Activated CD8-positive, alpha-beta memory T cell treated with anti-CD3 and anti-CD28 coated beads, Interleukin-2, amount 10 ng/mL, durations not matched to agents 7 days and 5 days (primary cell): ENCODE measurements around the gene MT1X. TPM values are rescaled to one million over a fixed set of nuclear protein-coding genes. Genes with fewer than 3 reads are reported as not detected.
A peak's percentile ranks its signal among the peaks of the same experiment; 100 is the strongest.
"Not testable (repeated sequence)": the region's sequence is repeated elsewhere in the genome, so short reads cannot be mapped to it uniquely, and the experiment has no call there.

Experiments used
- ATAC-seq: fragments of 150-1000 bp; cut with Tn5 transposase; one replicate; pipeline ENCODE4 v1.10.0; 2021; ENCODE audit warnings: moderate library complexity
- CTCF ChIA-PET: fragments of 350-600 bp; sonication (Branson Sonifier 250); formaldehyde crosslinking; loops from one replicate; lab custom pipeline; 2021; ENCODE audit warnings: antibody characterized with exemption; lab: Charles Lee
- DNase-seq: peaks from one replicate; pipeline ENCODE4 v3.0.0-alpha.2; 2020
- H3K27ac Mint-ChIP-seq: one replicate; pipeline ENCODE4 v1.8.0; 2021; ENCODE audit warnings: mild to moderate bottlenecking, mixed read lengths
- H3K27me3 Mint-ChIP-seq: one replicate; pipeline ENCODE4 v1.8.0; 2021; ENCODE audit warnings: mixed read lengths
- H3K36me3 Mint-ChIP-seq: one replicate; pipeline ENCODE4 v1.8.0; 2021; ENCODE audit warnings: mild to moderate bottlenecking, mixed read lengths
- H3K4me1 Mint-ChIP-seq: one replicate; pipeline ENCODE4 v1.8.0; 2021; ENCODE audit warnings: mixed read lengths
- H3K4me3 Mint-ChIP-seq: one replicate; pipeline ENCODE4 v1.8.0; 2021; ENCODE audit warnings: mild to moderate bottlenecking, moderate library complexity, mixed read lengths
- H3K9me3 Mint-ChIP-seq: one replicate; pipeline ENCODE4 v1.8.0; 2022; ENCODE audit warnings: low read depth, mixed read lengths
- total RNA-seq, 2 experiments: library from RNA; stranded (reverse); gene quantifications; one replicate each; pipeline ENCODE4 v1.2.3, GENCODE V29; 2021

The MT1X gene
- total RNA-seq, 2 experiments from 2014 or later: 34.2 to 39.5 TPM

- Mint-ChIP-seq H3K27ac (no peak overlapping the region), H3K4me1 (peaks cover 36% of the 10 kb centered on the region), H3K9me3 (no peaks in the 10 kb centered on the region), H3K4me3 (no peak overlapping the region), H3K27me3 (peaks cover 48% of the 10 kb centered on the region), H3K36me3 (no peaks in the 10 kb centered on the region)
- DNase-seq: no peak
- no peak for ATAC-seq
- CTCF ChIA-PET: no interaction called here
Measured at GRCh38 chr16:56664506-56664905, 17.8 kb upstream of the MT1X start.

GRCh38 chr16:56665286-56666261, 16.7 kb upstream of the MT1X start:
- H3K9me3 Mint-ChIP-seq, H3K4me3 Mint-ChIP-seq, CTCF ChIA-PET, H3K36me3 Mint-ChIP-seq, ATAC-seq, H3K27ac Mint-ChIP-seq, DNase-seq: not testable (repeated sequence)
- peaks cover 36% of the 10 kb centered on the region for H3K4me1 Mint-ChIP-seq
- peaks cover 58% of the 10 kb centered on the region for H3K27me3 Mint-ChIP-seq

- Mint-ChIP-seq H3K27me3 (peaks cover 72% of the 10 kb centered on the region), H3K9me3 (no peaks in the 10 kb centered on the region), H3K4me1 (peaks cover 34% of the 10 kb centered on the region), H3K4me3 (peak within 1 kb of the TSS; percentile 14), H3K36me3 (no peaks in the 10 kb centered on the region), H3K27ac (no peak within 1 kb of the TSS)
- CTCF ChIA-PET: interaction anchor here (0.8 to 1.2 kb wide), 2 partner anchors 8 to 34 kb away, joined by 3 read pairs; no protein-coding TSS in a partner anchor
- DNase-seq: no peak
- ATAC-seq: peak; percentile 83
Measured at GRCh38 chr16:56667581-56668571, 14.4 kb upstream of the MT1X start, which contains the start of gene MT1G. TSS of gene MT1G (minus strand) at chr16:56668065. CDS start at chr16:56667993, 72 bp downstream.

- Mint-ChIP-seq H3K36me3 (no peaks in the 10 kb centered on the region), H3K9me3 (no peaks in the 10 kb centered on the region), H3K27ac (no peak within 1 kb of the TSS), H3K27me3 (peaks cover 73% of the 10 kb centered on the region), H3K4me3 (no peak within 1 kb of the TSS), H3K4me1 (peaks cover 29% of the 10 kb centered on the region)
- CTCF ChIA-PET: interaction anchor here (1.1 to 2.5 kb wide), 4 partner anchors 8 to 33 kb away, joined by 3 to 7 read pairs (median 4); no protein-coding TSS in a partner anchor
- DNase-seq: no peak
- ATAC-seq: no peak
Measured at GRCh38 chr16:56669005-56669839, 13.0 kb upstream of the MT1X start, which contains the start of gene MT1H. TSS of gene MT1H (plus strand) at chr16:56669814. CDS start at chr16:56669885, 71 bp downstream.

GRCh38 chr16:56669840-56670619, 12.2 kb upstream of the MT1X start:
- Mint-ChIP-seq H3K27me3 (peaks cover 74% of the 10 kb centered on the region), H3K27ac (no peak overlapping the region), H3K4me1 (peaks cover 26% of the 10 kb centered on the region), H3K4me3 (no peak overlapping the region), H3K9me3 (no peaks in the 10 kb centered on the region), H3K36me3 (no peaks in the 10 kb centered on the region)
- no peak for DNase-seq
- no peak for ATAC-seq
- CTCF ChIA-PET: interaction anchor here (1.1 to 2.5 kb wide), 3 partner anchors 9 to 32 kb away, joined by 3 to 7 read pairs (median 4); no protein-coding TSS in a partner anchor

- Mint-ChIP-seq H3K36me3 (no peaks in the 10 kb centered on the region), H3K9me3 (no peaks in the 10 kb centered on the region), H3K4me3 (no peak overlapping the region), H3K27me3 (peaks cover 76% of the 10 kb centered on the region), H3K27ac (no peak overlapping the region), H3K4me1 (peaks cover 24% of the 10 kb centered on the region)
- DNase-seq: no peak
- CTCF ChIA-PET: interaction anchor here (1.1 to 2.5 kb wide), 2 partner anchors 30 to 32 kb away, joined by 3 to 7 read pairs; no protein-coding TSS in a partner anchor
- no peak for ATAC-seq
Measured at GRCh38 chr16:56670620-56670934, 11.7 kb upstream of the MT1X start.

- not testable (repeated sequence) for H3K36me3 Mint-ChIP-seq, H3K9me3 Mint-ChIP-seq, H3K4me3 Mint-ChIP-seq, H3K27ac Mint-ChIP-seq, DNase-seq, ATAC-seq
- CTCF ChIA-PET: interaction anchor here (2.5 kb wide), 1 partner anchor 31 kb away, joined by 7 read pairs; no protein-coding TSS in a partner anchor
- Mint-ChIP-seq H3K27me3 (peaks cover 71% of the 10 kb centered on the region), H3K4me1 (peaks cover 28% of the 10 kb centered on the region)
Measured at GRCh38 chr16:56671691-56672090, 10.6 kb upstream of the MT1X start.

GRCh38 chr16:56672171-56672570, 10.1 kb upstream of the MT1X start:
- peaks cover 28% of the 10 kb centered on the region for H3K4me1 Mint-ChIP-seq
- CTCF ChIA-PET: interaction anchor here (2.4 kb wide), 1 partner anchor 11 kb away, joined by 10 read pairs; the partner anchor contains the start of gene MT1X

GRCh38 chr16:56672761-56673536, 9.3 kb upstream of the MT1X start:
- Mint-ChIP-seq H3K4me3 (no peak overlapping the region), H3K4me1 (peaks cover 21% of the 10 kb centered on the region), H3K27ac (no peak overlapping the region), H3K9me3 (no peaks in the 10 kb centered on the region), H3K27me3 (peaks cover 59% of the 10 kb centered on the region), H3K36me3 (no peaks in the 10 kb centered on the region)
- CTCF ChIA-PET: interaction anchor here (0.9 to 2.4 kb wide), 7 partner anchors 11 to 120 kb away, joined by 3 to 10 read pairs (median 3); partner anchors contain the start of gene MT1X
- ATAC-seq: no peak
- DNase-seq: no peak

More at GRCh38 chr16:56672171-56672570, 10.1 kb upstream of the MT1X start:
- DNase-seq, ATAC-seq, H3K27ac Mint-ChIP-seq, H3K9me3 Mint-ChIP-seq, H3K4me3 Mint-ChIP-seq, H3K36me3 Mint-ChIP-seq: not testable (repeated sequence)
- peaks cover 66% of the 10 kb centered on the region for H3K27me3 Mint-ChIP-seq

- Mint-ChIP-seq H3K4me3 (no peak overlapping the region), H3K27me3 (peaks cover 51% of the 10 kb centered on the region), H3K4me1 (peaks cover 16% of the 10 kb centered on the region), H3K36me3 (no peaks in the 10 kb centered on the region), H3K27ac (no peak overlapping the region), H3K9me3 (no peaks in the 10 kb centered on the region)
- DNase-seq (peak; percentile 48), ATAC-seq (peak; percentile 34)
- CTCF ChIA-PET: interaction anchor here (0.9 to 2.4 kb wide), 9 partner anchors 10 to 119 kb away, joined by 3 to 10 read pairs (median 3); partner anchors contain the start of gene MT1X
Measured at GRCh38 chr16:56673921-56674320, 8.3 kb upstream of the MT1X start.

GRCh38 chr16:56674570-56674969, 7.7 kb upstream of the MT1X start:
- not testable (repeated sequence) for H3K4me3 Mint-ChIP-seq, DNase-seq, ATAC-seq, H3K27ac Mint-ChIP-seq, H3K36me3 Mint-ChIP-seq, H3K9me3 Mint-ChIP-seq
- CTCF ChIA-PET: interaction anchor here (1.1 to 2.4 kb wide), 6 partner anchors 9 to 119 kb away, joined by 3 to 10 read pairs (median 4); partner anchors contain the start of gene MT1X
- H3K27me3 Mint-ChIP-seq: peaks cover 45% of the 10 kb centered on the region
- peaks cover 16% of the 10 kb centered on the region for H3K4me1 Mint-ChIP-seq
